ENCODE measurements around the gene MAX. TPM values are rescaled to one million over a fixed set of nuclear protein-coding genes. Genes with fewer than 3 reads are reported as not detected.
A peak's percentile ranks its signal among the peaks of the same experiment; 100 is the strongest.

Gene MAX
- total and polyA plus RNA-seq, 2 of the 4 experiments (the other 2 are of a cell fraction): 45.2 to 51.8 TPM

DNA sequence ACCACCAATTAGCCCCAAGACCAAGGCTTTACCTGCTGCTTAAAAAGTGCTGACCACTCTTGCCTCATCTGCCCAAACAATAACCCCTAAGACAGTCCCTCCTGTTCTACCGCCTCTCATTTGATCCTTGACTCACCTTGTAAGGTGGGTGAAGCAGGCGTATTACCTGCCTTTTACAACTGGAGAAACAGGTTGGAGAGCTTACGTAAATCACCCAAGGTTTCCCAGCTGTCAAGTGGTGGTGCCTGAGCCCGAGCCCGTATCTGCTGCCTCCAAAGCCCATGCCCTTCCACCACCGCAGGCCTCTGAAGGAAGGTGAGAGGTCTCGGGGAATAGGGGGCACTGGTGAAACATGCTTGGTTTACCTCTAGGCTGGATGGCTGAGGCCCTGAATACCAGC is 36.6 kb downstream of the MAX start:
- Histone ChIP-seq H2BK120ac (ENCODE audit: low read depth, low read length) (no peak overlapping the region), H3K4ac (ENCODE audit: low read depth, low read length) (no peak overlapping the region), H3K9me3 (ENCODE audit: control insufficient read depth, insufficient read depth, low read length) (no peaks in the 10 kb centered on the region), H4K8ac (ENCODE audit: low read depth in 2 of 2, low read length in 2 of 2) (no peak overlapping the region), H4K91ac (ENCODE audit: insufficient read depth, low read depth, low read length) (no peak overlapping the region), H3K79me1 (ENCODE audit: low read depth in 1 of 2, low read length in 2 of 2) (peaks cover 0 to 9% of the 10 kb centered on the region in 2 experiments; a peak in 2 of 4 replicates), H2BK5ac (ENCODE audit: low read depth, low read length, poor library complexity, severe bottlenecking) (no peak overlapping the region), H3K27ac (ENCODE audit: insufficient read depth, low read length) (no peak overlapping the region), H3K4me1 (ENCODE audit: control insufficient read depth, insufficient read depth, low read length) (no peaks in the 10 kb centered on the region), H3K36me3 (ENCODE audit: control insufficient read depth, insufficient read depth, low read length) (peaks cover 40% of the 10 kb centered on the region), H3K14ac (replicated peaks; ENCODE audit: low read depth, low read length) (no peak overlapping the region), H4K20me1 (ENCODE audit: insufficient read depth, low read length) (peaks cover 10% of the 10 kb centered on the region), H3K9ac (ENCODE audit: low read depth, low read length) (no peak overlapping the region), H2AK9ac (replicated peaks; ENCODE audit: low read depth, low read length, poor library complexity) (peak overlapping the region; percentile 75), H3K4me3 (ENCODE audit: insufficient read depth, low read depth, low read length) (no peak overlapping the region), H3K18ac (ENCODE audit: low read depth, low read length) (no peak overlapping the region), H3K9me1 (ENCODE audit: insufficient read depth, low read length) (peaks cover 13% of the 10 kb centered on the region; the same call in 1 of the 2 replicates), H4K5ac (ENCODE audit: low read depth, low read length) (no peak overlapping the region), H2AK5ac (ENCODE audit: low read depth, low read length) (no peak overlapping the region), H2BK20ac (ENCODE audit: low read depth, low read length) (no peak overlapping the region), H3K27me3 (ENCODE audit: control insufficient read depth, insufficient read depth, low read length) (no peaks in the 10 kb centered on the region), H3K23ac (ENCODE audit: low read depth, low read length) (no peak overlapping the region), H3K4me2 (ENCODE audit: low read depth, low read length) (no peak overlapping the region), H2BK15ac (ENCODE audit: low read depth, low read length) (no peak overlapping the region), H2AFZ (replicated peaks; ENCODE audit: low read length, poor library complexity) (no peak overlapping the region), H3K56ac (ENCODE audit: extremely low read depth, insufficient read depth, low read length) (no peak overlapping the region)
- TF ChIP-seq, protein P1, sequence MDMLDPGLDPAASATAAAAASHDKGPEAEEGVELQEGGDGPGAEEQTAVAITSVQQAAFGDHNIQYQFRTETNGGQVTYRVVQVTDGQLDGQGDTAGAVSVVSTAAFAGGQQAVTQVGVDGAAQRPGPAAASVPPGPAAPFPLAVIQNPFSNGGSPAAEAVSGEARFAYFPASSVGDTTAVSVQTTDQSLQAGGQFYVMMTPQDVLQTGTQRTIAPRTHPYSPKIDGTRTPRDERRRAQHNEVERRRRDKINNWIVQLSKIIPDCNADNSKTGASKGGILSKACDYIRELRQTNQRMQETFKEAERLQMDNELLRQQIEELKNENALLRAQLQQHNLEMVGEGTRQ (IDR thresholded peaks at IDR 0.05; ENCODE audit: low read depth, low read length): no peak
- no peak for TF ChIP-seq RAD21 (IDR thresholded peaks at IDR 0.05; ENCODE audit: low read length)
- no peak for TF ChIP-seq RFX5 (IDR thresholded peaks at IDR 0.05; ENCODE audit: low read depth, low read length)
- TF ChIP-seq BHLHE40 (IDR thresholded peaks at IDR 0.05; ENCODE audit: low read depth, low read length): no peak
- TF ChIP-seq RCOR1 (IDR thresholded peaks at IDR 0.05; ENCODE audit: insufficient replicate concordance, low read length): no peak
- TF ChIP-seq MXI1 (IDR thresholded peaks at IDR 0.05; ENCODE audit: borderline replicate concordance, low read depth, low read length): no peak
- TF ChIP-seq MAFK (IDR thresholded peaks at IDR 0.05; ENCODE audit: low read depth, low read length): no peak
- no peak for TF ChIP-seq CHD1 (IDR thresholded peaks at IDR 0.05; ENCODE audit: low read depth, low read length)
- TF ChIP-seq SMC3 (IDR thresholded peaks at IDR 0.05; ENCODE audit: low read depth, low read length): no peak
- in situ Hi-C loops (cut with MboI; ENCODE audit: low sequenced_read_pairs) (no loop called here), dilution Hi-C loops (cut with HindIII; ENCODE audit: low sequenced_read_pairs, unreplicated experiment) (no loop called here), intact Hi-C loops (cut with micrococcal nuclease) (no loop called here)
- DNase-seq (no peak), ATAC-seq (ENCODE audit: low read depth) (no peak)
- WGBS, 2 experiments (ENCODE audit: extremely low coverage in 2 of 2, insufficient read length in 1 of 2): no CpG with 5 or more reads among the region's 7 CpGs
- ChIA-PET CTCF (no interaction called here), POLR2A (ENCODE audit: unreplicated experiment) (no interaction called here)
- BruUV-seq (replicated peaks): no TSS peak

Data from IMR-90 (cell line).